HepG2 (cell line): Measurements from ENCODE around the gene ZBTB46. TPM values are rescaled to one million over a fixed set of nuclear protein-coding genes. Genes with fewer than 3 reads are reported as not detected.

Experiments
- ATAC-seq: fragments of 200-7000 bp; cut with Tn5 transposase; 3 replicates; pipeline ENCODE4 v1.9.1; 2020; ENCODE audit warnings: mild to moderate bottlenecking, moderate library complexity
- BruUV-seq: library from RNA; stranded (reverse); fragments of 400-500 nt; replicated peaks from 2 replicates; lab custom pipeline; 2021; lab: Mats Ljungman, UMichigan
- CTCF ChIA-PET: fragments of 300-600 bp; formaldehyde crosslinking; extraction: SDS; loops from one replicate; lab custom pipeline; 2021; ENCODE audit warnings: low total read pairs, inconsistent platforms, low intra/inter-chr PET ratio; lab: Yijun Ruan, JAX
- POLR2A ChIA-PET: fragments of 350-600 bp; sonication (Branson Sonifier 250); formaldehyde crosslinking; loops from one replicate; lab custom pipeline; 2020; ENCODE audit warnings: antibody characterized with exemption, inconsistent platforms; lab: Yijun Ruan, JAX
- DNase-seq: peaks from one replicate; pipeline ENCODE4 v3.0.0-alpha.2; 2015; ENCODE audit warnings: low spot score
- FAIRE-seq: peaks from 3 replicates; lab custom pipeline; 2011; peaks lifted over from hg19 to GRCh38; lab: Jason Lieb, UNC
- H2AFZ ChIP-seq: one replicate; pipeline ENCODE4 v1.6.1; 2011; ENCODE audit warnings: low read length, inconsistent platforms
- H3K27ac ChIP-seq: fragments of 300-600 bp; 3 replicates; pipeline ENCODE4 v1.8.0; 2011; ENCODE audit warnings: mixed run types, mild to moderate bottlenecking, mixed read lengths, low read length, inconsistent platforms; ENCODE audit not compliant: insufficient read depth; ENCODE audit errors: extremely low read length
- H3K27me3 ChIP-seq, 2 experiments: fragments of 200-600 bp in 1 of 2; 2 replicates in 1 of 2; 3 replicates in 1 of 2; pipeline versions ENCODE4 v1.6.0 to v1.8.0; 2011; ENCODE audit warnings: low read length in 2 of 2, mild to moderate bottlenecking in 2 of 2, moderate library complexity in 2 of 2, inconsistent platforms in 1 of 2; ENCODE audit not compliant: insufficient read depth in 2 of 2, control insufficient read depth in 1 of 2
- H3K36me3 ChIP-seq, 2 experiments: fragments of 200-600 bp in 1 of 2; replicated peaks in 1 of 2; 2 replicates in 1 of 2; 3 replicates in 1 of 2; pipeline versions ENCODE4 v1.5.1 to v1.8.0; 2011; ENCODE audit warnings: low read length in 2 of 2, inconsistent platforms in 1 of 2; ENCODE audit not compliant: insufficient read depth in 2 of 2, control insufficient read depth in 1 of 2
- H3K4me1 ChIP-seq: 2 replicates; pipeline ENCODE4 v1.5.1; 2012; ENCODE audit warnings: low read length, inconsistent platforms; ENCODE audit not compliant: insufficient read depth
- H3K4me2 ChIP-seq: 2 replicates; pipeline ENCODE4 v1.6.0; 2011; ENCODE audit warnings: low read depth, low read length, inconsistent platforms
- H3K4me3 ChIP-seq, 3 experiments: fragments of 200-600 bp in 1 of 3; sonication (generic), shearing (Covaris generic) in 1 of 3; replicated peaks in 1 of 3; 2 replicates each; pipeline ENCODE4 v1.5.1; 2011 to 2016; ENCODE audit warnings: low read length in 3 of 3, inconsistent platforms in 2 of 3, low read depth in 2 of 3, mild to moderate bottlenecking in 2 of 3, control low read depth in 1 of 3, mixed read lengths in 1 of 3; ENCODE audit not compliant: insufficient read depth in 1 of 3
- H3K79me2 ChIP-seq: one replicate; pipeline ENCODE4 v1.6.1; 2011; ENCODE audit warnings: low read length, inconsistent platforms; ENCODE audit not compliant: insufficient read depth
- H3K9ac ChIP-seq: 2 replicates; pipeline ENCODE4 v1.6.0; 2011; ENCODE audit warnings: mild to moderate bottlenecking, low read depth, low read length, inconsistent platforms; ENCODE audit not compliant: insufficient read depth
- H3K9me3 ChIP-seq: 2 replicates; pipeline ENCODE4 v1.5.1; 2012; ENCODE audit warnings: mild to moderate bottlenecking, low read length
- H4K20me1 ChIP-seq: 2 replicates; pipeline ENCODE4 v1.6.0; 2011; ENCODE audit warnings: inconsistent platforms, mild to moderate bottlenecking, low read length, moderate library complexity; ENCODE audit not compliant: insufficient read depth
- ESRRA ChIP-seq: sonication (generic); formaldehyde crosslinking; IDR thresholded peaks from 2 replicates; pipeline ENCODE4 v1.5.1; 2020; ENCODE audit warnings: mild to moderate bottlenecking, low read depth, missing genetic modification reagents
- FOXM1 ChIP-seq: sonication (generic); formaldehyde crosslinking; IDR thresholded peaks from 2 replicates; pipeline ENCODE4 v1.5.0; 2020; ENCODE audit warnings: missing genetic modification reagents
- GABPA ChIP-seq, 2 experiments: IDR thresholded peaks; 2 replicates each; pipeline ENCODE4 v1.6.1; 2011 to 2016; ENCODE audit warnings: low read depth in 2 of 2, low read length in 1 of 2, missing biosample characterization in 1 of 2, missing genetic modification characterization in 1 of 2
- HNF4G ChIP-seq, 2 experiments: sonication (generic) in 1 of 2; formaldehyde crosslinking in 1 of 2; IDR thresholded peaks; 2 replicates each; pipeline versions ENCODE4 v1.4.0 to v1.6.1; 2011 to 2020; ENCODE audit warnings: borderline replicate concordance in 2 of 2, low read depth in 2 of 2, mild to moderate bottlenecking in 2 of 2, low read length in 1 of 2, missing genetic modification reagents in 1 of 2, moderate library complexity in 1 of 2
- JARID2 ChIP-seq: sonication (generic); formaldehyde crosslinking; IDR thresholded peaks from 2 replicates; pipeline ENCODE4 v1.8.1; 2023; ENCODE audit warnings: missing genetic modification reagents, inconsistent platforms; ENCODE audit not compliant: insufficient replicate concordance
- KDM1A ChIP-seq: IDR thresholded peaks from 2 replicates; pipeline ENCODE4 v1.6.1; 2016; ENCODE audit warnings: missing compliant biosample characterization
- KLF9 ChIP-seq: IDR thresholded peaks from 2 replicates; pipeline ENCODE4 v1.6.1; 2016; ENCODE audit warnings: low read depth
- NCOA1 ChIP-seq: sonication (generic); formaldehyde crosslinking; IDR thresholded peaks from 2 replicates; pipeline ENCODE4 v1.9.0; 2021; ENCODE audit warnings: missing genetic modification reagents
- NR2F6 ChIP-seq, 2 experiments: IDR thresholded peaks; 2 replicates each; pipeline ENCODE4 v1.6.1; 2016; ENCODE audit warnings: antibody characterized with exemption in 1 of 2, mild to moderate bottlenecking in 1 of 2
- PBX3 ChIP-seq: sonication (generic); formaldehyde crosslinking; IDR thresholded peaks from 2 replicates; pipeline ENCODE4 v1.8.1; 2023; ENCODE audit warnings: missing genetic modification reagents, inconsistent platforms, borderline replicate concordance
- RELA ChIP-seq: sonication (generic); formaldehyde crosslinking; IDR thresholded peaks from 2 replicates; pipeline ENCODE4 v1.4.0; 2020; ENCODE audit warnings: missing genetic modification reagents
- SUZ12 ChIP-seq: fragments of 150-350 bp; IDR thresholded peaks from 2 replicates; pipeline ENCODE4 v1.6.1; 2014; ENCODE audit warnings: low read depth, low read length
- TBX2 ChIP-seq: sonication (generic); formaldehyde crosslinking; IDR thresholded peaks from 2 replicates; pipeline ENCODE4 v1.5.0; 2020; ENCODE audit warnings: missing genetic modification reagents, mild to moderate bottlenecking, borderline replicate concordance
- THYN1 ChIP-seq: sonication (generic); formaldehyde crosslinking; IDR thresholded peaks from 2 replicates; pipeline ENCODE4 v1.8.1; 2023; ENCODE audit warnings: low read depth, mild to moderate bottlenecking, moderate library complexity, missing genetic modification reagents, borderline replicate concordance
- ZNF18 ChIP-seq: sonication (generic); formaldehyde crosslinking; IDR thresholded peaks from 2 replicates; pipeline ENCODE4 v1.8.0; 2022; ENCODE audit warnings: mild to moderate bottlenecking, missing genetic modification reagents; ENCODE audit not compliant: insufficient replicate concordance
- ZNF670 ChIP-seq: sonication (generic); formaldehyde crosslinking; IDR thresholded peaks from 2 replicates; pipeline ENCODE4 v1.8.0; 2022; ENCODE audit warnings: mild to moderate bottlenecking, missing genetic modification reagents, borderline replicate concordance
- ZNF710 ChIP-seq: sonication (generic); formaldehyde crosslinking; IDR thresholded peaks from 2 replicates; pipeline ENCODE4 v1.5.0; 2020; ENCODE audit warnings: mild to moderate bottlenecking, missing genetic modification reagents, borderline replicate concordance
- ZNF747 ChIP-seq: sonication (generic); formaldehyde crosslinking; IDR thresholded peaks from 2 replicates; pipeline ENCODE4 v1.8.1; 2023; ENCODE audit warnings: missing genetic modification reagents, mild to moderate bottlenecking, borderline replicate concordance
- WGBS: methylation state at CpG from one replicate; pipeline ENCODE4 v1.1.6; 2017; ENCODE audit warnings: low lambda C conversion rate; 5-methylcytosine and 5-hydroxymethylcytosine counted together
- in situ Hi-C: cut with HindIII; loops from 2 replicates; pipeline ENCODE4 v1.10.0; 2017; ENCODE audit warnings: low pct_unique_long_range_greater_than_20kb; ENCODE audit not compliant: extremely low pct_ligation_motif_present
- intact Hi-C: fragments of 100-400 bp; cut with micrococcal nuclease; formaldehyde crosslinking; loops from one replicate; pipeline ENCODE4 v1.10.0; 2022; ENCODE audit not compliant: unreplicated experiment
- polyA plus RNA-seq, 8 experiments: library from polyadenylated mRNA; depleted of rRNA in 3 of 8; stranded (reverse) in 7 of 8; unstranded in 1 of 8; fragments of >200 nt; fragmentation: Illumina TruSeq in 4 of 8; extraction: Trizol in 4 of 8; gene quantifications; 2 replicates each; pipeline versions ENCODE4 v1.2.1 to v1.2.3, GENCODE V29; 2011 to 2016; ENCODE audit warnings: low read depth in 4 of 8, missing spikeins in 1 of 8, mixed read lengths in 1 of 8; ENCODE audit not compliant: insufficient read depth in 1 of 8
- total RNA-seq, 5 experiments: library from RNA; depleted of rRNA; stranded (reverse); fragments of >200 nt; fragmentation: Illumina TruSeq; extraction: Trizol; gene quantifications; 2 replicates each; pipeline ENCODE4 v1.2.3, GENCODE V29; 2016; ENCODE audit warnings: low read depth in 1 of 5

The ZBTB46 gene
- total and polyA plus RNA-seq, 2 of the 13 experiments (the other 11 are each of a cell fraction or from before 2014, with no cell fraction given): 1.6 to 13.5 TPM

GRCh38 chr20:63814891-63815614 lies 16.0 kb downstream of the ZBTB46 start (continued):
- TF ChIP-seq HNF4G (IDR thresholded peaks at IDR 0.05; ENCODE audit: borderline replicate concordance, low read depth, low read length) (no peak), HNF4G (CRISPR knock-in tag; IDR thresholded peaks at IDR 0.05; ENCODE audit: borderline replicate concordance, low read depth) (no peak), GABPA (IDR thresholded peaks at IDR 0.05; ENCODE audit: low read depth, low read length) (no peak), GABPA (CRISPR knock-in tag; IDR thresholded peaks at IDR 0.05; ENCODE audit: low read depth) (no peak), KLF9 (no peak), ZNF710 (CRISPR knock-in tag) (no peak), TBX2 (no peak)

- POLR2A ChIA-PET: no interaction called here
- Histone ChIP-seq H3K4me3 (no peak overlapping the region), H3K9ac (no peak overlapping the region), H3K4me1 (peaks cover 31% of the 10 kb centered on the region), H3K4me2 (no peak overlapping the region), H2AFZ (no peak overlapping the region), H3K9me3 (no peaks in the 10 kb centered on the region), H4K20me1 (no peaks in the 10 kb centered on the region), H3K27ac (no peak overlapping the region), H3K36me3 (no peaks in the 10 kb centered on the region), H3K79me2 (no peaks in the 10 kb centered on the region), H3K27me3 (no peaks in the 10 kb centered on the region)
- ATAC-seq: peak; percentile 20
- in situ Hi-C loops: no loop called here
- no TSS peak for BruUV-seq
- intact Hi-C loops: no loop called here
- WGBS: 24% methylated on average over 8 of the region's 8 CpGs
- no peak for DNase-seq
- no peak for FAIRE-seq
- CTCF ChIA-PET: no interaction called here
- TF ChIP-seq NCOA1: no peak
- no peak for TF ChIP-seq THYN1 (CRISPR knock-in tag)
- no peak for TF ChIP-seq PBX3 (CRISPR knock-in tag)
- no peak for TF ChIP-seq RELA
- peak; percentile 15; the same call in 1 of the 2 replicates for TF ChIP-seq ESRRA (CRISPR knock-in tag)
- TF ChIP-seq SUZ12: no peak
- no peak for TF ChIP-seq ZNF747
- TF ChIP-seq JARID2 (CRISPR knock-in tag): no peak
- no peak for TF ChIP-seq NR2F6 (IDR thresholded peaks at IDR 0.05)
- peak; percentile 30; the same call in 1 of the 2 replicates for TF ChIP-seq NR2F6 (CRISPR knock-in tag; IDR thresholded peaks at IDR 0.05)
- TF ChIP-seq FOXM1 (CRISPR knock-in tag): no peak
- TF ChIP-seq ZNF18 (CRISPR knock-in tag): no peak
- no peak for TF ChIP-seq ZNF670 (CRISPR knock-in tag)
- TF ChIP-seq KDM1A: no peak
Measured at GRCh38 chr20:63811491-63811875, 19.6 kb downstream of the ZBTB46 start.
